BJ (cell line): ENCODE data around the gene PGBD5. TPM values are rescaled to one million over a fixed set of nuclear protein-coding genes. Genes with fewer than 3 reads are reported as not detected.

Source experiments
- CTCF ChIA-PET: fragments of 350-600 bp; formaldehyde crosslinking; extraction: SDS; loops from one replicate; lab custom pipeline; 2021; ENCODE audit warnings: antibody characterized with exemption, inconsistent platforms; lab: Yijun Ruan, JAX
- POLR2A ChIA-PET: fragments of 300-600 bp; sonication (Branson Sonifier 250); formaldehyde crosslinking; extraction: SDS; loops from one replicate; lab custom pipeline; 2021; ENCODE audit warnings: antibody characterized with exemption; lab: Charles Lee
- DNase-seq: peaks from one replicate; pipeline ENCODE4 v3.0.0-alpha.2; 2011; ENCODE audit warnings: low read depth
- H3K27me3 ChIP-seq: 2 replicates; pipeline ENCODE4 v1.6.0; 2011; ENCODE audit warnings: low read length; ENCODE audit not compliant: control insufficient read depth, insufficient read depth
- H3K36me3 ChIP-seq: 2 replicates; pipeline ENCODE4 v1.5.1; 2011; ENCODE audit warnings: low read length; ENCODE audit not compliant: control insufficient read depth, insufficient read depth
- H3K4me3 ChIP-seq: 2 replicates; pipeline ENCODE4 v1.5.1; 2011; ENCODE audit warnings: low read depth, mild to moderate bottlenecking, control low read depth, low read length
- polyA plus RNA-seq: library from polyadenylated mRNA; depleted of rRNA; stranded (reverse); fragments of >200 nt; gene quantifications from 2 replicates; pipeline ENCODE4 v1.2.3, GENCODE V29; 2011
- TF ChIP-seq, protein P1 (sequence below): IDR thresholded peaks from 2 replicates; pipeline ENCODE4 v1.5.1; 2011; ENCODE audit warnings: low read depth, mild to moderate bottlenecking, control low read depth, inconsistent platforms, low read length, moderate library complexity; ENCODE audit not compliant: insufficient read depth

PGBD5 gene
- polyA plus RNA-seq, 1 experiment: 0.07 TPM

DNA sequence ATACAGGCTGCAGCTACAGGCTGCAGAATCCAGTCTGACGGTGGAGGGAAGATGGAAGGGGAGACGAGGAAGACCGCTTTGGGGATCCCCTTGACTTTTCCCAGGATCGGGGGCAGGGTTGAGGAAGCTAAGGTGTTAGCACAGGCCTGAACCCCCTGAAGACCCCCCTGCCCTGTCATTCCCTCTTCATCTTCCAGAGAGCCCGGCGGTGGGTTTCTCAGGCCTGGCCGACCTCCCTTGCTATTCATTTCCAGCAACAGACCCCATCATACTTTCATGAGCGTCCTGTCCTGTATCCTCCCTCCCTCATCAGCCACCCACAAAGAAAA is 112.0 kb downstream of the PGBD5 start:
- POLR2A ChIA-PET: no interaction called here
- H3K27me3 ChIP-seq: peaks cover 2% of the 10 kb centered on the region; the same call in 1 of the 2 replicates
- no peak overlapping the region for H3K4me3 ChIP-seq
- DNase-seq: no peak
- no peaks in the 10 kb centered on the region for H3K36me3 ChIP-seq
- TF ChIP-seq, protein P1, sequence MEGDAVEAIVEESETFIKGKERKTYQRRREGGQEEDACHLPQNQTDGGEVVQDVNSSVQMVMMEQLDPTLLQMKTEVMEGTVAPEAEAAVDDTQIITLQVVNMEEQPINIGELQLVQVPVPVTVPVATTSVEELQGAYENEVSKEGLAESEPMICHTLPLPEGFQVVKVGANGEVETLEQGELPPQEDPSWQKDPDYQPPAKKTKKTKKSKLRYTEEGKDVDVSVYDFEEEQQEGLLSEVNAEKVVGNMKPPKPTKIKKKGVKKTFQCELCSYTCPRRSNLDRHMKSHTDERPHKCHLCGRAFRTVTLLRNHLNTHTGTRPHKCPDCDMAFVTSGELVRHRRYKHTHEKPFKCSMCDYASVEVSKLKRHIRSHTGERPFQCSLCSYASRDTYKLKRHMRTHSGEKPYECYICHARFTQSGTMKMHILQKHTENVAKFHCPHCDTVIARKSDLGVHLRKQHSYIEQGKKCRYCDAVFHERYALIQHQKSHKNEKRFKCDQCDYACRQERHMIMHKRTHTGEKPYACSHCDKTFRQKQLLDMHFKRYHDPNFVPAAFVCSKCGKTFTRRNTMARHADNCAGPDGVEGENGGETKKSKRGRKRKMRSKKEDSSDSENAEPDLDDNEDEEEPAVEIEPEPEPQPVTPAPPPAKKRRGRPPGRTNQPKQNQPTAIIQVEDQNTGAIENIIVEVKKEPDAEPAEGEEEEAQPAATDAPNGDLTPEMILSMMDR: no peak
- CTCF ChIA-PET: interaction anchor here (0.7 to 1.4 kb wide), 2 partner anchors 31 to 652 kb away, joined by 3 read pairs; no protein-coding TSS in a partner anchor

- DNase-seq: no peak
- H3K36me3 ChIP-seq: no peaks in the 10 kb centered on the region
- peaks cover 2% of the 10 kb centered on the region; the same call in 1 of the 2 replicates for H3K27me3 ChIP-seq
- ChIA-PET POLR2A (no interaction called here), CTCF (interaction anchor here (0.7 to 1.4 kb wide), 2 partner anchors 31 to 652 kb away, joined by 3 read pairs; no protein-coding TSS in a partner anchor)
- TF ChIP-seq, protein P1: no peak
- no peak overlapping the region for H3K4me3 ChIP-seq
Observed at GRCh38 chr1:230313453-230314141, 112.5 kb downstream of the PGBD5 start.

- H3K4me3 ChIP-seq: no peak overlapping the region
- H3K36me3 ChIP-seq: no peaks in the 10 kb centered on the region
- TF ChIP-seq, protein P1: no peak
- POLR2A ChIA-PET: no interaction called here
- H3K27me3 ChIP-seq: peaks cover 2% of the 10 kb centered on the region; the same call in 1 of the 2 replicates
- CTCF ChIA-PET: interaction anchor here (1.2 kb wide), 2 partner anchors 25 to 798 kb away, joined by 3 read pairs; no protein-coding TSS in a partner anchor
- DNase-seq: no peak
Observed at GRCh38 chr1:230312676-230313075, 113.5 kb downstream of the PGBD5 start.

- ChIA-PET CTCF (interaction anchor here (0.6 to 2.2 kb wide), 11 partner anchors 10 to 752 kb away, joined by 3 to 14 read pairs (median 3); partner anchors contain the start of gene ABCB10), POLR2A (no interaction called here)
- Histone ChIP-seq H3K4me3 (no peak overlapping the region), H3K27me3 (peaks cover 2% of the 10 kb centered on the region; the same call in 1 of the 2 replicates), H3K36me3 (no peaks in the 10 kb centered on the region)
- no peak for DNase-seq
- TF ChIP-seq, protein P1: peak; percentile 92
Observed at GRCh38 chr1:230310381-230311163, 115.6 kb downstream of the PGBD5 start.
